ENCODE data around the gene EARS2.
"Not testable (repeated sequence)": the region's sequence is repeated elsewhere in the genome, so short reads cannot be mapped to it uniquely, and the experiment has no call there.

The EARS2 gene

DNA sequence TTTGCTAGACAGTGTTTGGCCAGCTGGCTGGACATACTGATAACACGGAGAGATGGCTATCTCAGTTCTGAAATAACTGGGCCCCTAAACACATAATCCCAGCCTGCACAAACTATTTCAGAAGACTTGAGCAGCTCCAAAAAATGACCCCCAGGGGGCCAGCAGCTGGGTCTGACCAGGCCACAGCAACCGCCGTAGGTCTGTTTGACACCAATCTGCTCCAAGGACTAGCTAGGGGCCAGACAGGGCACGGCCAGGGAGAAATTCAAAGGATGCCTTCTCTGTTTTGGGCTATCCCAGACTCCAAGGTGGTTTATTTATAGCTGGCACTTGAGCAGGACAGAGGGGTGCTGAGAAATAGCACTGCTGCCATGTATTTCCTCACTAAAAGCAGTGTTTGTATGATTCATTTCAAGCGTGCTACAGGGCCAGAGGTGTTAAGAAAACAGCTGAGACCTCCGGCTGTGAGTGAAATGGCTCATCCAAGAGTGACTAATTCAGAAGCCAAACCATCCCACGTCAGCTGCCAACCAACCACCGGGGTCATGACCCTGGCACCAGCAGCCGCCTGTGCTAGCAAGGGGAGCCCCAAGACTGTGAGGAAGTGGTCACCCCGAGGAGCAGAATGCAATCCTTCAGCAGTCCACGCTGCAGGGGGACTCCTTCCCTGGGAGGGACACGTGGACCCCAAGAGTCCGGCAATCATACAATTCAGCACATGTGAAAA lies 52.5 kb downstream of the EARS2 start:
- peak; percentile 24 for DNase-seq

GRCh38 chr16:23504076-23504452 lies 53.1 kb downstream of the EARS2 start:
- DNase-seq: no peak

DNA sequence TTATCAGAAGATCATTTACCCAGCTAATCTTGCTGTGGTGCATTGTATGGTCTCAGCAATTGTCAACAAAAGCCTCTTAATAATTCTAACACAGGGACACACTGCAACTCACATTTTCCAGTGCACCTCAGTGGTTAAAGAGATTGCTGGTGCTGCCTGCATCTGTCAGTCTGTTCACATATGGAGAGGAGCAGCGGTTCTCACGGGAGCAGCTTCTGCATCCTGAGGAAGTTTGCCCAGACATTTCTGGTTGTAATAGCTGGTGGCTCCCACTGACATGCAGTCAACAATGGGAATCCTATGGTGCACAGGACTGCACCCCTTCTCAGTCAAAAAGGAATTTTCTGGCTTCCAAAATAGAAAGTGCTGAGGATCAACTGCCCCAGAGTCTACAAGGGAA lies 54.7 kb downstream of the EARS2 start:
- DNase-seq: no peak

DNA sequence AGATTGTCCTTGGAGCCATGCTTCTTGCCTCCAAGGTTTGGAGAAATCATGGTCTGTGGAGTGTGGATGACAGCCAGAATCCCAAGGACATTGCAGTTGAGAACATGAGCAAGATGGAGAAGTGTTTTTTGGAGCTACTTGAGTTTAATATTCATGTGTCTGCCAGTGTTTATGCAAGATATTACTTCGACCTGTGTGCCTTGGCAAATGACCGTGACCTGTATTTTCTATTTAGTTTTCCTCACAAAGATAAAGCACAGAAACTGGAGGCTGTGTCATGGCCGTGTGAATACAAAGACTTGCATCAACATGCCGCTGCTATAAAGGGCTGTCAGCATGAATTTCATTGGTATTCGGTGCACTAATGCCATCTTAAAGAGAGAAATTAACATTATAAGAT lies 55.9 kb downstream of the EARS2 start:
- DNase-seq: no peak

DNA sequence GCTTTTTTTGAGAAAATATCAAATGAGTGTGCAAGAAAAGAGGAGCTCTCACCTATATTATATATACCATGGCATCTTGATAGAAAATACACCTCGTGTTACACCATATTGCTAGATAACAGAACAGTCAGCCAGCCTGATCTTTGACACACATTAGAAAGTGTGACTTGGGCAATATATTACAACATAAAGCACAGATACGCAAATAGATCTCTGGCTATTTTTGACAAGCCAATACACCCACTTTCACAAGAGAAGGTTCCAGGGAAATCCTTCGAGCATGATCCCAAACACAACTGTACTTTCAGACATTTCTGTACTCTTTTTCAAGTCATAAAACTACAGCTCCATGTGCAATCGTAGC lies 56.3 kb downstream of the EARS2 start:
- DNase-seq: no peak

DNA sequence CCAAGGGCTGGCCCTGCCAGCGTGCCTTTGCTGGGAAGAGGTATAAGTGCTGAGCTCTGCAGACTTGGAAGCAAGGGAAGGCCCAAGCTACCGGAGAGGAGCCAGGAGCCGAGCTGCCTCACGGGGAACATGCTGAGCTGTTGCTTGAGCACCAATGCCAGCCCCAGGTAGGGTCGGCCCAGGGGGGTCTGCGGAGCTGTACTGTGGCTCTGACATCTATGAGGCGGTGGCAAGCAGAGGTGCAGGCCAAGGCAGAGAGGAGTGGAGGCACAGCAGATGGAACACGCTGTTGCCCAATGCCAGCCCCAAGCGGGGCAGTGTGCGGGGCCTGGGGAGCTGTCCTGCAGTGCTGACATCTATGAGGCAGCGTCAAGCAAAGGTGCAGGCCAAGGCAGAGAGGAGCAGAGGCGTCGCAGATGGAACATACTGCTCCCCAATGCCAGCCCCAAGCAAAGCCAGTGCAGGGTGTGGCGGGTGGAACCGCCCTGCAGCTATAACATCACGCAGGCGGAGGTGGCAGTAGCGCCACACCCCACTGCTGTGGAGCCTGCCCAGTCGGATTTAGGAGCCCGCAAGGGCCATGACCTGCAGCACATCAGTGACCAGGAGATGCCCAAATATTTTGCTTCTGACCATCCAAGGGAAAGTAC lies 56.8 kb downstream of the EARS2 start:
- DNase-seq: no peak

- no peak for DNase-seq
Measured at GRCh38 chr16:23499801-23500200, 57.3 kb downstream of the EARS2 start.

DNA sequence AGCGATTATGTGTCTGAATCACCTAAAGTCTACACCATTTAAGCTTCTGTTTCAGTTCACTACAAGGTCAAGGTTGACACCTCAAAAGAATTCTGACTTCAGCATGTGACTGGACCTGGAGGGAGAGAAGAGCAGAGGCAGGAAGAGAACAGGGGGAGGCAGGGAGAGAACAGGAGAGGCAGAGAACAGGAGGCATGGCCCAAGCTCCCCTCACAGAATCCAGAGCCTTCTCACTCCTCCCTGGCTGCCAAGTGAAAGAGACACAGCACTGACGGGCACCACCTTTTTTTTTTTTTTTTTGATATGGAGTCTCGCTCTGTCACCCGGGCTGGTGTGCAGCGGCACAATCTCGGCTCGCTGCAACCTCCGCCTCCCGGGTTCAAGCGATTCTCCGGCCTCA lies 58.3 kb downstream of the EARS2 start:
- no peak for DNase-seq

DNA sequence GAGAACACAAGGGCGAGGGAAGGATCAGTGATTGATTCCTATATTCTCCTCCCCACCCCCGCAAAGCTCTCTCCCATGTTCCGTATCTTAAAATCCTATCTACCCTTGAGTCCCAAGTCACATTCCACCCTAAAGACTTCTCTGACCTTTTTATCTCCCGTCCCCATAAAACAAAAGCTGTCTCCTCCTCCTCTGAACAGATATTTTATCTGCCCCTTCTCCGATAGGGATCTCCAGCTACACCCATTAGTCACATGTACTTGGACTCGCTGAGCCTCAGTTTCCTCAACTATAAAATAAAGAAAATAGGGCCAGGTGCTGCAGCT lies 59.6 kb downstream of the EARS2 start:
- DNase-seq: no peak

DNA sequence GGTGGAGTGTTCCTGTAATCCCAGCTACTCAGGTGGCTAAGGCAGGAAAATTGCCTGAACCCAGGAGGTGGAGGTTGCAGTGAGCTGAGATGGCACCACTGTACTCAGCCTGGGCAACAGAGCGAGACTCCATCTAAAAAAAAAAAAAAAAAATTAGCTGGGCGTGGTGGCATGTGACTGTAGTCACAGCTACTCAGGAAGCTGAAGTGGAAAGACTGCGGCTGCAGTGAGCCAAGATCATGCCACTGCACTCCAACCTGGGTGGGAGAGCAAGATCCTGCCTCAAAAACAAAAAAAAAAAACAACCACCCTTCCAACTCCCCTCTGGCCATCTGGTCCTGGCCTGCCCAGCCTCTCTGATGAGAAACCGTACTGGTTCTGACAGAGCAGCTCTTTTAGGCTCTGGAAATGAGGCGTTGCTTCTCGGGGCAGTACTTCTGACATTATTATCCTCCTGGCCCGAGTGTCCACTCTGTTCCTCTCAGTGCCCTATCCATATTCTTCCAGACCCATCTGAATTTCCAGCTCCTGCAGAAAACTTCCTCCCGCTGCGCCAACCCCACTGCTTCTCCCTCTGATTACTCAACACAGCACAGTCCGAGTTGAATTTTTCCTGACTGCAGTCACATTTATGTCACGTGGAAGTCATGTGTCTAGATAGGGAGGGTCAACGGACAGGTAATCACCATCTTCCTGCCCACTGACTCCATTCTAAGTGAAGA lies 60.2 kb downstream of the EARS2 start:
- peak; percentile 5 for DNase-seq

GRCh38 chr16:23495671-23496070 lies 61.5 kb downstream of the EARS2 start:
- no peak for DNase-seq

GRCh38 chr16:23494188-23494587 lies 63.0 kb downstream of the EARS2 start:
- DNase-seq: no peak

DNA sequence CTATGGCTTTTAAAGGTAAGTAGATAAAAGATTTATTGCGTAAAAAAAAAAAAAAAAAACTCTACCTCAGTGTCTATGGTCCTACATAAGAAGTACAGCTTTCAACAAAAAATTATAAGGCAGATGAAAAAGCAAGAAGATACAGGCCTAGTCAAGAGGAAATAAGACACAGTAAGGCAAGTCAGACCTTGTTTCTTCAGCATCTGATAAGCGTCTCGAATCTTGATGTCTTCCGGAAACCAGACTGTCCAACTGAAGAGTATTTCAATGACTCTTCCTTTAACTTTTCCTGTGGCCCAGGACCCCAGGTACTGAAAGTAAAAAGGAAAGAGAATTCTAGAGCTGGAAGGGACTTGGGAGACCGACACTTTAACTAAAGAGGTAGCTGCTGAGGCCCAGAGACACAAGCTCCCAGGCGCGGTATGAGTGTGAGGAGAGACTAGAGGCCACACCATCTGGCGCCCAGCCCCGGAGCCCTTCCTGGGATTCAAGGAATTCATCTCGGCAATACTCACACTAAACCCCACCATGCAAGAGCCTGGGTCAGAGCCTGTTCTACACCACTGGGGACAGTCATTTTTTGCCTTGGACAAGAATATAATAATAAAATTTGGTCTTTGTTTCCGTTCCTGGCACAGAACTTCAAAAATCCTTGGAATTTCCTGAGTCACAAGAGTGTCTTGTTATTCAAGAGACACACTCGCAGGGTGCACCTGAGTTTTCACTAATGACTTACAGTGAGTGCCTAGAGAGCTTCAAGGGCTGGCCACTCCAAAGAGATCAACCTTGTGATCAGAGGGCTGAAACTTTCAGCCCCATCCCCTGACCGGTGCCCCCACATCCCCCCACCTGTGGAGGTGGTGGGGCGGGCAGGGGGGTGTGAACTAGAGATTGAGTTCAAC lies 65.4 kb downstream of the EARS2 start:
- no peak for DNase-seq

DNA sequence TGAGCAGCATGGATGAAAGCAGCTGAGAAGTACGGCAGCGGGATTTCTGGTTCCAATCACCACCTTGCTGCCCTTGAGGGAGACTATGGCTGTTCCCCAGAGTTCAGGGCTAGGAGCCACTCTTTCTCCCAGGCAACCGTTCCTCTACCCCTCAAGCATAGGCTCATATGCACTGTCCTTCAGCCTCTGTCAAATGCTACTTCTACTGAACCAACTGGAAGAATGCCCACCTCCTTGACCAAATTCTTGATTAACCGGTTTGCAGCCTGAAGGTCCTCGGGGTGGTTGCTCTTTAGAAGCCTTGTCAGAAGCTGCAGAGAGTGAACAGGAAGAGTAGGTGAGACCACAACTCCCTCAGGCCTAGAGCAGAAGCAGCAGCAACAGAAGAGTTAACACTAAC lies 70.7 kb downstream of the EARS2 start:
- DNase-seq: no peak

DNA sequence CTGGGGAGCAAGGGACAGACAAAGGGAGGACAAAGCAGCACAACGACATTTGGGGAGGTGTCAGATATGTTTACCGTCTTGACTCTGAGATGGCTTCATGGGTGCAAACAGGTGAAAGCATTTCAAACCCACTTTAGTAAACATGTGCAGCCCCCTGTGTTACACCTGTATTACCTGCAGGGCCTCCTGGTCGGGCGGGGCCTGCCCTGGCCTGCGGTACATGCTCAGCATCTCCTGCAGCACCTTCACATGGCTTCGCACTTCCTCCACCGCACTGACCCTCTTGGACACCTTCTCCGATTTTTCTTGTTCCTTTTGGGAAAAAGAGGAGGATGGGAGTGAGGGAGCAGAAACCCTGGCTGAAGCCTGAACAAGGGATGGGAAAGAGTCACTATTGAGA lies 71.3 kb downstream of the EARS2 start:
- DNase-seq: no peak

DNA sequence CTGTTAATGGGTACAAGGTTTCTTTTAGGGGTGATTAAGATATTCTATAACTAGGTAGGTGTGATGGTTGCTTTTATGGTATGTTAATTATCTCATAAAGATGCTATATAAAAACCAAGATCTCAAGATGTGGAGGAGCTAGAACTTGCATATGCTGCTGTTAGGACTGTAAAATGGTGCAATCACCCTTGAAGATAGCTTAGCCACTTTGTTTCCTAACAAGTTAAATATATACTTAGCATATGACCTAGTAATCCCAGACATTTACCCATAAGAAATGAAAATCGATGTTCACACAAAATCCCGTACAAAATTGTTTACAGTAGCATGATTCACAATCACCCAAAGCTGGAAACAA lies 71.9 kb downstream of the EARS2 start:
- no peak for DNase-seq

GRCh38 chr16:23484510-23485256 lies 72.5 kb downstream of the EARS2 start:
- DNase-seq: no peak

GRCh38 chr16:23483492-23483891 lies 73.7 kb downstream of the EARS2 start:
- DNase-seq: not testable (repeated sequence)

DNA sequence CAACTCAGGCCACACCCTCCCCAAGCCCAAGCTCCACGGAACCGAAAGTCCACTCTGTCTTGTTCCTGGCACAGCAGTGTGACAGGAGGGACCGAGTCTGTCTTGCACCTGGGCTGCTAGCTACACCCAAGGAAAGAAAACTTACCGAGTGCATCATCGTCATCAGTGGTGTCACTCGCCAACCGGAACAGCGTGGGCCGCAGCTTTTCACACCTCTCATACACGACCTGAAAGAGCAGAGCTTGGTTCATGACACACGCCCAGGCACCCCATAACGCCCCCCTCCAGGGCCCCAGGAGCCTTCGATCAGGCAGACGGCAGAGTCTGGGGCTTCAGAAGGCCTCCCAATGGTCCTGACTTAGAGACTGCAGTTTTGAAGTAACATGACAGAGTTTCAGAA lies 74.4 kb downstream of the EARS2 start:
- DNase-seq: no peak

DNA sequence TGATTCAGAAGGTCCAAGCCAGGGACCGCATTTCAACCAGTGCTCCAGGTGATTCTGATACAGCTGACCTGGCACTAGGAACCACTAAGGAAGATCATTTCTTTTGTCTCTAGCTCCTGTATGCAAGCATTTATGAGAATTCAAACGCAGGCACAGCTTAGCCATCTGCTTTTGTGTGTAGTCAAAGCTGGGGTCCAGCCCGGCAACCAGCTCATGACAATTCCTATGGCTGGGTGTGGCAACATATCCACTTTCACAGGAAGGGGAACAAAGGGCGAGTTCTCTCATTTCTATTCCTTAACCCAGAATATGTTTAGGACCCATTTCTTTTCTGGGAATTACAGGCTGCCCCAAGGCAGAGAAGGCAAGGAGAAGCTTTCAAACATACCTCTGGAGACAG lies 76.9 kb downstream of the EARS2 start:
- DNase-seq: no peak

DNA sequence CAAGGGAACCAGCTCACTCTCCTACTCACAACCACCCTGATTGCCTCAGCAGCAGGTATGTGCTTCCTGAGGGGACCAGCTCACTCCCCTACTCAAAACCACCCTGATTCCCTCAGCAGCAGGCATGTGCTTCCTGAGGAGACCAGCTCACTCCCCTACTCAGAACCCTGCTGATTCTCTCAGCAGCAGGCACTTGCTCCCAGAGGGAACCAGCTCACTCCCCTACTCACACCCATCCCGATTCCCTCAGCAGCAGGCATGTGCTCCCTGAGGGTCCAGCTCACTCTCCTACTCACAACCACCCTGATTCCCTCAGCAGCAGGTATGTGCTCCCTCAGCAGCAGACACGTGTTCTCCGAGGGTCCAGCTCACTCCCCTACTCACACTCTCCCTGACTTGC lies 78.0 kb downstream of the EARS2 start:
- DNase-seq: no peak

GRCh38 chr16:23478566-23478965 lies 78.6 kb downstream of the EARS2 start:
- DNase-seq: no peak

DNA sequence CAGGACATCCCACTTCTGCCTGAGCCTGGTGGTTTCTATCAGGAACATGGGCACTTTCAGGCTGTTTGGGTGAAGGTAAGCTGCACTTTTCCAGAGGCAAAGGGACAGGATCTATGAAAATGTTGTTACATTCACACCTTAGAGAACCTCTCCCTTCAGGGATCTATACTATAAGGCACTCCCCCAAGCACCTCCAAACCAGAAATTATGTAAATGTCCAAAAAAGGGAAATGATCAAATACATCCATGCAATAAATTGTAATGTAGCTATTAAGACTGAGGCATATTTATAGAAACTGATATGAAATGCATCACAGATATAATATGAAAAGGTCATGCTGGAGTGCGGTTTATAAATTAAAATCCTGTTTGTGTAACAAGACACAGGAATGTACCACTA lies 80.9 kb downstream of the EARS2 start:
- no peak for DNase-seq
